Bone marrow (tissue), 2 donors: Measurements from ENCODE around the gene CADM1.
A peak's percentile ranks its signal among the peaks of the same experiment; 100 is the strongest.

Source experiments
- DNase-seq, 2 donors: peaks; one replicate each; lab custom pipeline; 2025; lab: John Stamatoyannopoulos, UW

Gene CADM1

DNA sequence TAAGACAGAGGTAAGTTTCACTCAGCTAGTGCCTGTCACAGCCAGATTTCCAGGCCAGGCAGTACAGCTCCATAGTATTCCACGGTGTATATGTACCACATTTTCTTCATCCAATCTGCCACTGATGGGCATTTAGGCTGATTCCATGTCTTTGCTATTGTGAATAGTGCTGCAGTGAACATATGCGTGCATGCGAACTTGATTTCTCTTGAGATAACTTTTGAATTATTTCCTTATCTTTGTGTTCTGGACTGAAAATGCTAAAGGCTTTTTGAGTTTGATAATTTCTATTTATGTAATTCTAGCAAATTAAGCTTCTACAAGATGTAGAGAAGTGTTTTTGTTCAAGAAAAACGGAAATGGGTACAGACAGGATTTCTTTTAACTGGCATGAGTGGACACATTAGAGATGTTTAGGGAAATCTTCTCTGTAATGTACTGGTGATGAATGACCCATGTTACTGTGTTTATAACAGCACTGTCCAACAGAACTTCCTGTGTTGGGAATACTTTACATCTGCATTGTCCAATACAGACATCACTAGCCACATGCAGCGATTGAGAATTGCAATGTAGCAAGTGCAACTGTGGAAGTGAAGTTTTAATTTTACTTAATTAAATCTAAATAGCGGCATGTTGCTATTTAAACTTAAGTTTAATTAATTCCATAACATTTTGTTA is 151.3 kb downstream of the CADM1 start:
- no peak for DNase-seq

DNA sequence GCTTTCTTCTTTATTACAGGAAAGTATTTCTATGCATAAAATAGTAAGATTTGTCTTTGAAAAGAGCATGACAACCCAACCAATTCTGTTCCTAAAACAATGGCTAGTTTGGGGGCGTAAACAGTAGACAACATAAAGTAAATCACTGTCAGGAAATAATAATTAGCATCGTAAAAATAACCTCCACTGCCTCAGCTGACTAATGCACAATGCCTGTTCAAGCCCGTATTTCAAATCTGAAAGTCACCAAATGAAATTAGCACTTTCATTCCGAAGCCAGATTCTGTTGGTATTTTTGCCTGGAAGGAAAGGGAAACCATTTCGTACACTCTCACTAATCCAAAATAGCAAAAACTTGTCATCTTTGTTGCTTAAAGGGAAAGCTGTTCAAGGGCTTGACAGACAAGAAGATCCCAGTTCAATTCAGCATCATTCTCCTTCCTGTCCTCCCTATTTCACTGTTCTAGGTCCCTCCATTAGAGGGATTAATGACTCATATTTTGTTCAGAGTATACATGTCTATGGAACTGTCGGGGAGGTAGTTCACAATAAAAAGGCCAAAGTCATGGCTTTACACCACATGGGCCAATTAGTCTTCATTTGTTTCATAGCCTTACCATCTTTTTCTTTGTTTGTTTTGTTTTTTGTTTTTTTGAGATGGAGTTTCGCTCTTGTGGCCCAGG is 154.7 kb downstream of the CADM1 start:
- no peak for DNase-seq

DNA sequence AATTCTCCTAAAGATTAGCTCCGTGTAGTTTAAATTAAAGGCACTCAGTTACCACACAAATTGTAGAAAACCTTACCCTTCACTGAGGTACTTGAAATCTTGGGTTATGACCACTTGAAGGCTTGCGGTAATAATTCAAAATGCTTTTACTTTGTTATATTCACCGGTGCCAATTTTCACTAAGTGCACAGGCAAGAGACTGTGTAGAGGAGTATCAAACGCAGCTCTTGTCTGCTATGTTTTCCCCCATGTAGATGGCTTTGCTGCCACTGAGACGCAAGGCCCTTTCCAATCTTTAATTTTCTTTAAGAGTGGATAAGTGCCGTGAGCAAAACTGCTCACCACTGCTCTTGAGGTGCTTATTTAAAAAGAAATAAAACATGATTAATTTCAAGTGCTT is 155.8 kb downstream of the CADM1 start:
- no peak for DNase-seq

DNA sequence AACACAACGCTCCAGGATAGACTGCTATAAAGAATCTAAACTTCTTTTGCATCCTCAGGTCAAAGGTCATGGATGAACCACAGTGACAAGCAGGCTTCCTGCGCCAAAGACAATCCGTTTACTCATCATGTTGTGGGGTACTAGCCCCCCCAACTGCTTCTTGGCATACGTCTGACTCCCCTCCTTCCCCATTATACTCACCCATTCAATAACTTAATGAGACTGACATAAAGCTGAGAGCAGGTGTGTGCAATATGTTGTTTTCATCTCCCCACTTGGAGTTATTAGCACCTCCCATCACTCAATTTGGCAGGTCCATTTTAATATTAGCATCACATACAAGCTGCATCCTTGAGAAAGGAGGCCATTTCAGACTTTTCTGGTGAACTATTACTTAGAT is 157.1 kb downstream of the CADM1 start:
- no peak for DNase-seq

DNA sequence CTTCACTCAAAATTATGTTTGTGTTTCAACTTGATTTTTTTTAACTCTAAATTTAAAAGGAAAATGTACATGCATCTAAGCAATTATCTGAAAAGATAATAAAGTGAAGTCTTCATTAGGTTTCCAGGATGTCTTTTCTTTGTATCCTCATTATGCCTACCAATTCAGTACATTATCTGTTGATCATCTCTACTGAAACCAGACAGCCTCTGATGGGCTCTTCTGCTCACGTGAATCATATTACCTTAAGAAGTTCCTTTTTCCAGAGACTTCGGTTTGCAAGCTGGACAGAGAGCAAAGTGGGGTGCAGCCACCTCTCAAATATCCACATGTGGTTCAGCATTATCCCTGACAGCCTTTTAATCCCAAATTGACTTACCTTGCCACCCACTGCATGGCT is 158.4 kb downstream of the CADM1 start:
- DNase-seq = no peak

DNA sequence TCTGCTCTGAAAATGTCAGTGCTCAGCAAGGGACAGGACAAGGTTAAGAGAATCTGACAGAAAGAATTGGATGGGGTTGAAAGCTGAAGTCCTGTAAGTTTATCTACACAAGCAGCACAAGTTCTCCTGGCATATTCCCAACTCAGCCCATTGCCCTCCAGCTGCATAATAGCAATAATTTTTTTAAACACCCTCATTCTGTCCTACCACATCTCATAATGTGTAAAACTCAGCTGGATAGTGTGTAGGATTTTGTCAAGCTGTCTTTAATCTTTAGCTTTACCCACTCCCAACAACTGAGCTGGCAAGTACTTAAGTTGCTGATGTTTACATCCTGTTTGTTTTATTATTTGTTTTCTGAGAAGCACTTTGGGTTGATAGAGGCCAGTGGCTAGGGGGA is 158.9 kb downstream of the CADM1 start:
- no peak for DNase-seq

DNA sequence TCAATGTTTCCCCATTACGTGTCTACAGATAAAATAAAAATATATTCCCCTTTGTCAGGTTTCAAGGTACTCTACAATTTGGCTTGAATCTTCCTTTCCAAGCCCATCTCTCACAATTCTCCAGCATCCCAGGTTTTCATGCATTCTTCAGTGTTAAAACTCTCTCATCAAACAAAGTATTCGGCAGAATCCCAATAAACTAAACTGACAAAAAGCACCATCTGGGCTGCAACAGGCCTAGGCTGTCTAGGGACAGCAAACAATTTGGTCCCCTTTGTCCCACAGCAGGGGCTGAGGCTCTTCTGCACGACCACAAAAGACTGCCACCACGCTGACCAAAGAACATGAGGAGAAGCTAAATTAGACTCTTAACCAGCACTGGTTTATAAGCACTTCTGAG is 159.4 kb downstream of the CADM1 start:
- no peak for DNase-seq

DNA sequence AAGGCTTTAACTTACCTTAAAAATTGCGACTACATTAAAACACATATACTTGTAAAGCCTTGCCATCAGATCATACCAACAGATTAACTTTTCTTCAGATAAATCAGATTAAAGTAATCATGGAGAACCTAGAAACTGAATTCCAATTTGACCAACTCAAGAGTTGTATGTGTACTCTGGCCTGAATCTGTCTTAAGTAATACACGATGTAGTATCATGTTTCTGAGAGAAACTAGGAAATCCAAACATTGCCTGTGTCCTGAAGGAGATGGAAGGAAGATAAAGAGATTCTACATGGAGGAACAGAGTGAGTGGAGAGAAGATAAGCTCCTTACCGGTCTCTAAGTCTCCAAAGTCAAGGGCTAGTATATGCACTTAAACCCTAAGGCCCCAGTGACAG is 162.1 kb downstream of the CADM1 start:
- no peak for DNase-seq

DNA sequence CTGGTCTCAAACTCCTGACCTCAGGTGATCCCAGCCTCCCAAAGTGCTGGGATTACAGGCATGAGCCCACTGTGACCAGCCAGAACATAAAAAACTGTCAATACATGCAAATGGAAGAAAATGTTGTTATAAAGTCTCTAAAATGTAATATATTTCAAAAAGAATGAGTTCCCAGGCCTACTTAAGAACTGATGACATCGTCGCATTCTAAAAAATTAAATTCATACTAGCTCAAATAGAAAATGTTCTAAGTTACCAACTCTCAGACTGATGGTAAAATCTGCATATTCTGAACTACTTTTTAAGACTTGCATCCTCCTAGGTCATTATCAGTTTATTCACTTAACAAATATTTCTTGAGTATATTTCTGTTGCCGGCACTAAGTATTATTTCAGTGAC is 163.3 kb downstream of the CADM1 start:
- no peak for DNase-seq

DNA sequence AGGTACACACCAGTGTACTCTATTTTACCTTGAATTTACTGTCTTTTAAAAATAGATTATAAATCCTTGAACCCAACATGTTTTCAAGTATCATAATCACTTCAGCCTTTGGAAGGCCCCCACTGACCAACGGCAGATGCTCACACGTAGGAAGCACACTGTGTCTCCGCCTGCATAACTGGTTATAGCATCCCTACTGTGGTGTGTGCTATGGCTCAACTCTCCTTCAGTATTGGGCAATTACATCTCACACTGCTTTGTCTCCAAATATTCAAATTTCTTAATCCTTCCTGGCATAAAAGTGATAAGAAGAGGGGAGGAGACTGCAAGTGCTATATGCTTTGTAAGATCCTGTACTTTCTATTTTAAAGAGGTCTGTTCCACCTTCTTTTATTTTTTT is 165.7 kb downstream of the CADM1 start:
- DNase-seq = no peak

DNA sequence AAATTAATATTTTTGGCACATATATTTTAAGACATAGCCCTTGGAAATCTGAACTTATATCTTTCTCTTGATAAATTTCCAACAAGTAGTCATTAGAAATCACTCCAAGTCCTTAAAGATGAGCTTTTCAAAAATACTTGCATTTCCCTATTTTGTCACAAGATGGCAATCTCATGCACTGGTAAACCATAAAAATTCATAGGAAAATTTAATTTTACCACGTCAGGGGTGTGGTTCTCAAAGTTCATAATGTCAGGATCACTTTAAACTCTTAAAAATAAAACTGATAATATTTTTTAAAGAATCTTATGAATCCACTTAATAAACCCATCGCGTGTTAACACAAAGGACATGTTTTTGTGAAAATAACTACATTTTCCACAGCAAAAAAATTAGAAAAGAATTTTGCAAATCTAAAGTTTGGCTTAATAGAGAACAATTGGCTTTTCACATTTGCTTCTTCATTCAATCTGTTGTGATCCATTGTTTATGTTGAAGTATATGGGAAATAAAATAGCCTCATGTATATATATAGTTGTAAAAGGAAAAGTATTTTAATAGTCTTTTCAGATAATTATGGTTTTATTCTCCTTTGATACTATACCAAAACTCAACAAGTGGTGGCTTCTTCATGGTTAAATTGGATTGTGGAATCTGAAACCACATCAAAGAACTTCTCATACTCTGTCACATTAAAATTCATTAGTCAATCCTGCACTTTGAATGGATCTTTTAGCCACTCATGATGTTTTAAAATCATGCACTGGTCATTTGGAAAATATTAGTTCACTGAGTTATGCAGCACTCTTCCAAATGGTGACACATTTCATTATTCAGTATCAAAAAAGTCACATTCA is 169.1 kb downstream of the CADM1 start:
- DNase-seq = no peak

DNA sequence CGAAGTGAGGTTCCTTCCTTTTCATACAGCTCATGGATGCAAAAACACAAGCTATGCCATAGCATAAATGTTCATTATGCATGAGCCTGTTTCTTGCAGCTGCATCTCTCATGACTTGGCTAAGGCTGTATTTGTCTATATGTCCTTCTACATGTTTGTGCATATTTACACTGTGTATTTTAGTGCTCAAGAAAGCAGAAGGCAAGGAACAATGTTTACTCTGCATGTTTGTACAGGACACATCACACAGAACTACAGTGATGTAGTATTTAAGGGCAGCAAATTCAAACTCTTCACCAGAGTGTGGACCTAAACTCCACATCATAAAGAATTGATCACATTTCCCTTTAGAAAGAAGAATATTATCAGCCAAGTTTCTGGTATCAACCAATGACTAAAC is 170.3 kb downstream of the CADM1 start:
- no peak for DNase-seq

DNA sequence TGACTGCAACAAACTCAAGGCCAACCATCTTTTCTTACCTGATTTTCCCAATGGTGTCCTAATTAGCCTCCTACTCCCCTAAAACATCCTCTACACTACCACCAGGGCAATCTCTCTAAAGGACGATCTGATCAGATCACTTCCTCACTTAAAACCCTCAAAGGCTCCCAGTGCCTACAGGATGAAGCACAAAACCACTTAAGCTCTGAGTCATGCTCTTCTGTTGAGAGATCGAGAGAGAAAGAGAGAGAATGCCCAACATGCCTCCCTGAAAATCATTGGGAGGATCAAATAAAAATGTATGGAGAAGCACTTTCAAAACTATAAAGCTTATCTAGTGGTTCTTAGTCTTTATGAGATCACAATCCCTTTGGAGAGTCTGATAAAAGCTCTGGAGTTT is 171.1 kb downstream of the CADM1 start:
- no peak for DNase-seq

DNA sequence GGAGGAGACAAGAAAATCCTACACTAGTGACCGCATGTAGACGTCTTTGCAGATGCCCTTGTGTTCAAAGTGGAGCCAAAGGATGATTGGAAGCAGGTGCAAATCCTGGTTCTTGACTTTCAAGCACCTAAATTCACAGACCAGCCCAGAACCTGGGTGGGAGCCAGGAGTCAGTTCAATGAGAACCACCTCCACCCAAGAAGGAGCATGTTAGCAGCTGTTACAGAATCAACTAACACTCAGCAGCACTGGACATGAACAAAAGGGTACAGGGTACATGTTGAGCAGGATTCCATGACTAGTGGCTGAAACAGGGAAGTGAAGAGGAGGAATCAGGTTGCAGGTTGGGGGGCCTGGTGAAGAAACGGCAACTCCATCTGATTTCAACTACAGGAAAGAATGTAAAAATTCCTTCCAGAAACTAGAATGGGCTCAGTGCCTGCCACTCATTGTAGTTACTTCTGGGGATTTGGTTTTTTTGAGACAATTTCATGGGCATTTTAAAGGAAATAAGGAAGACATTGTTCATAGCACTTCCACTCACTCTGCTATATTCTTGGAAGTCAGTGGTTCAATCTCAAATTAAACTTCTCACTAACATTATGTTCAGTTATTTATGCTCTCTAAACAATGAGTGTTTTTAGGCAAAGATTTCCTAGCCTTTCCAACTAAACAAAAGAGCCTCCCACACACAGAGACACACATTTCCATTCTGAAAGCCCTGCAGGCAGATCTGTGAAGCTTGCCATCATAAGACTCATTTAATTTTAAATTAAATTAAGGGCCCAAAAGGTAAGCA is 173.3 kb downstream of the CADM1 start:
- no peak for DNase-seq

DNA sequence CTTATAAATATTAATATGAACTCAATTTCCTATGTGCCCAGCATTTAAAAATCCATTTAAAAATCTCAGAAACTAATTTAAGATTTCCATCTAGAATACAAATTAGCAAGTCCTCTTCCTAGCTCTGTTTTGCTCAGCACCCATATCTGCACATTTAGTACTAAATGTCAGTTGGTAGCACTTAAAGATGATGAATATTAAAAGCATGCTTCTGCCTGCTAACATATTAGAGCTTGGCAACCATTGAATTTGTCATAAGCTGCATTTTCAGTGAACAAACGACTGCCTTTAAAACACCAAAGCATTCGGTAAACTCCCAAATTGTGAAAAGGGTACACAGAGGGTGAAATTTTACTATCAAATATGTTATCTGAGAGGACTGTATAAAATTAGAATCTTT is 177.7 kb downstream of the CADM1 start:
- DNase-seq = no peak

DNA sequence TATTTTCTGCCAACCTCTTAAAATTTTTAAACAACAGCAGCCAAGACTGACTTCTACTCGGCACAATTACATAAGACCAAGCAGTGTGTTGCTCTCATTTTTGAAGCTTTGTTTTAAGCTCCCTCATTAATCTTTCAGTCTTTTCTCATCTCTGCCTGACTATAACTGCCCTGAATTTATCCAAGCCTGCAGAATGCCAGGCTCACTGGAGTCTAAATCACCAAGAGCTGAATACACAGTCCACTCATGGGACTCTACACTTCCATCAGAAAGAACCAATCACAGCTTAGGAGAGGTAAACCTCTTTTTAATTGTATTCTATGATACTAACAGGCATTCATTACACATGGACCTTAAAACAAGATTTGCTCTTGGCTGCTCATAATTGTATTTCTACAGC is 178.7 kb downstream of the CADM1 start:
- DNase-seq = no peak

DNA sequence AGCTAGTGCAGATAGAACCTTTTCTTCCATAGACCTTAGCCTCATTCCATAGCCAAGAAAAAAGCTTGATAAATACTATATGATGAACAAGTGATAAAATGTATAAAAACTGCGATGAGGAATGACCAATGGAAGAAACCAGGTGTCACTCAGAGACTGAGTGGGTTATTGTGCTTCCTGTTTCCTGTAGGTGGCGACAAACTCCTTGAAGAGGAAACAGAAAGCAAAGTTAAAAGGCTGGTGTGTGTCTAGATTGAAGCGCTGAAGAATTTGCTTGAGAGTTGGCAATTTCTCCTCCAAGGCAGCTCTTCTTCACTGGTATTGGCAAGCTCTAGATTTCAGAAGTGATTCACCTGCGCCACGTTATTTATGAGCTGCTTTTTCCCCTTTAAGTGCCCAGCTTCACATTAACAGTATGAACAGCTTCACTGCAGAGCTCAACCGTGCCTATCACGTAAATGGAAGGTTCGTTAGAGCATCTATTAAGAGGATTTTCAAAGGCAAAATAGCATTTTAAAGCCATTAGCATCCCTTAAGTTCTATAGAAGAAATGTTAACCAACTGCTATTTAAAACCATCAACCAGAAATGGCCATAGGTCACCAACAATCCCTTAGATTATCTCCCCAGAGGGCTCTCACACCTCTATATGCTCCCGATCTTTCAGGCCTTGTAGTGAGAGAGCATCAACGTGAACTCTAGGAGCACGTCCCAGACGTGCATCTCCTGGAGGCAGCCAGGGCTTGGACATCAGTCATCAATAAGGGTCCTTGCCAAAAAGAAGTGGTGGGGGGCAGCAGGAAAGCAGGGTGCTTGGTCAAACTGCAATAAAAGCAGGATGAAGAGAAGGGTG is 179.4 kb downstream of the CADM1 start:
- peak in 1 of 2 donors; percentile 35 for DNase-seq

DNA sequence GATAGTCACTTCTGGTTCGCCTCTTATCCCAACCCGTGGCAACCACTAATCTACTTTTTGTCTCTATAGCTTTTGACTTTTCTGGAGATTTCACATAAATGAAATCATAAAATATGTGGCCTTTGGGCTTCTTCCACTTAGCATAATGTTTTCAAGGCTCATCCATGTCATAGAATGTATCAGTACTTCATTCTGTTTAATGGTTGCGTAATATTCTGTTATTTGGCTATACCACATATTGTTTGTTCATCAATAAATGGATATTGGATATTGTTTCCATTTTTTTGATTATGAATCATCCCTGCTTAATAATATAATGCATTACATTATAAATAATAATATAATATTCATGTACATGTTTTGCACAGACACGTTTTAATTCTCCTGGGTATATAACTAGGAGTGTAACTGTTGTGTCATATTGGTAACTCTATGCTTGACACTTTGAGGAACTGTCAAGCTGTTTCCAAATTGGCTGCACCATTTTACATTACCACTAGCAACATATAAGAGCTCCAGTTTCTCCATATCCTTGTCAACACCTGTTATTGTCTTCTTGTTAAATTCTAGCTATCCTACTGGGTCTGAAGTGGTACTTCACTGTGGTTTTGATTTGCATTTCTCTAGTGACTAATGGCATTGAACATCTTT is 181.5 kb downstream of the CADM1 start:
- DNase-seq = no peak

DNA sequence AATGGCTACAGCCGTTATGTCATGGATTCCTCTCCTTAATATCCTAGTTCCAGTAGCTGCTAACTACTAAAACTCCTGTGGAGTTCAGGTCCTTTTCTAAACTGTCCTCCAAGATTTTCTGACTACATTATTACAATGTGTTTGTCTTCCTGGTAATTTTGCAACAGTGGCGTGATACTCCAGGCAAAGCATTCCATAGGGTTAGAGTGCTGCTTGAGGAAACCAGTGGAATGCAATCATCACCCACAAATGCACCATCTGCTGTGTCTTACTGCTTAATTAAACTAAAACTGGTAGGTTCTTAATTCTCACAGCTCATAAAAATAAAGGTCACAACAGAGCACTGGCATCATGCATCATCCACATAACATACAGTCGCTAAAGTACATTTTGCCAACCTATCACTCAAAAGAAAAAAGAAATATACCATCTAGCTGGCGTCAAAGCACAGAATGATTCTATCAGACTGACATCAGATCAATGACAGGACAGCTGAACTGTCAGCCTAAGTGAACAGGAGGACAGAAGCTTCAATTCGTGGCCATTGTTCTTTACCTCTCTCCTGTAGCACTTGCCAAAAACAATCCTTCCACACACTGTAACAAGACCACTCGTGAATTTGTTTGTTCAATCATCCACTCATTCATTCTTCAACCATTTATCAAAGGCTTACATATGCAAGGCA is 182.5 kb downstream of the CADM1 start:
- DNase-seq = no peak
